ENCODE measurements around the gene ASAH2. TPM values are rescaled to one million over a fixed set of nuclear protein-coding genes. Genes with fewer than 3 reads are reported as not detected.

ASAH2 gene
- total and polyA plus RNA-seq, 2 donors (not counting 1 experiment from before 2014, with no cell fraction given): 0.25 to 0.44 TPM

DNA sequence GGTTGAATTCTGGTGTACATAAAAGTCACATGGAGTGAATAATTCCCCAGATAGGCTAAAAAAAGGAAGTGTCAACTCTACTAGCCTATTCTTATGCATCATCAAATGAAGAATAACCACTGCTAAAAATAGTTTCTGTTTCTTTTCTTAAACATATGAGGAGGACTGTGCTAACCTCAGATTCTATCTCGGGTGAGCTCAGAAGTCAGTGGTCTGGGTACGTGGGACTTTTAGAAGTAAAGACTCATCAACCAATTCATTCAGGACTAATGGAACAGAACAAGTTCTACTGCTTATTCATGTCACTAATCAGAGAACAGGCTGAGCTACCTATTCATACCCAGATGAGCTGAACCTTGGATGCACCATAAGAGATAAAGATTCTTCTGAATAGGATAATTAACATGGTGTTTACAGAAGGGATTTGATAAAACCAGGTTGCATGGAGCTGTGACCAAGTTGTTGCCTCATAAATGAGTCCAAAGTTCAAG, 9.5 kb upstream of the ASAH2 start:
- peak; percentile 97 for ATAC-seq (ENCODE audit: low read depth)
- POLR2A ChIA-PET: no interaction called here
- H3K79me2 ChIP-seq (ENCODE audit: control insufficient read depth, insufficient read depth, low read length): no peaks in the 10 kb centered on the region

DNA sequence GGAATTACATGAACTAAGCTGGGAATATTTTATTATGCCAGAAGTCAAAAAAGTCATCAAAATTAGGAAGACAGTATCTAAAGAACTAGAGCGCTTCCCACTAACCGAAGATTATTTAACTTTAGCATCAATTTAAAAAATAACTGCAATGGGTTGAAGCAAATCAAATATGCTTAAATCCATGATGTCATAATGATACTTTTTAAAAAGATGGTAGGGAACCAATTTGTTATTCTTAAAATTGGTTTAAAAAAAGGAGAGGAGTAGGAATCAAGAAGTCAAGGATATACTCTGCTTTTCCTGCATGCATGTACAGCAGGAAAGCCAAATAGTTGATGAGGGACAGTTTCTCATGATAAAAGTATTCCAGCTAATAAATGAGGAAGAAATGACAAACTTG, 3.2 kb upstream of the ASAH2 start:
- Histone ChIP-seq H3K9ac (ENCODE audit: low read length) (no peak overlapping the region), H4K20me1 (ENCODE audit: control insufficient read depth, insufficient read depth, low read length, poor library complexity, severe bottlenecking) (no peaks in the 10 kb centered on the region), H3K4me1 (ENCODE audit: control insufficient read depth in 2 of 2, insufficient read depth in 2 of 2, low read length in 2 of 2) (no peaks in the 10 kb centered on the region), H3K79me2 (ENCODE audit: control insufficient read depth, insufficient read depth, low read length) (no peaks in the 10 kb centered on the region), H3K27ac (ENCODE audit: low read length in 2 of 2) (no peak overlapping the region), H3K36me3 (replicated peaks in 1 of 2; ENCODE audit: control extremely low read depth in 1 of 2, control insufficient read depth in 1 of 2, extremely low read depth in 1 of 2, insufficient read depth in 2 of 2, low read length in 1 of 2) (no peaks in the 10 kb centered on the region), H3K9me3 (ENCODE audit: control extremely low read depth in 1 of 3, control insufficient read depth in 2 of 3, insufficient read depth in 1 of 3, low read length in 2 of 3) (no peaks in the 10 kb centered on the region), H3K4me2 (replicated peaks; ENCODE audit: low read depth, low read length, poor library complexity, severe bottlenecking) (no peak overlapping the region), H3K27me3 (replicated peaks in 1 of 4; ENCODE audit: control extremely low read depth in 1 of 4, control insufficient read depth in 3 of 4, insufficient read depth in 4 of 4, low read length in 3 of 4) (peaks cover 0 to 11% (median 5%) of the 10 kb centered on the region in 4 experiments), H3K4me3 (ENCODE audit: control extremely low read depth in 1 of 5, extremely low read depth in 1 of 5, insufficient read depth in 1 of 5, low read depth in 2 of 5, low read length in 4 of 5) (no peak overlapping the region), H2AFZ (ENCODE audit: insufficient read depth, low read depth, low read length, poor library complexity, severe bottlenecking) (no peak overlapping the region)
- Mint-ChIP-seq H3K27me3 (peaks cover 20% of the 10 kb centered on the region), H3K4me3 (no peak overlapping the region), H3K9me3 (ENCODE audit: insufficient read depth) (no peaks in the 10 kb centered on the region), H3K4me1 (no peaks in the 10 kb centered on the region), H3K27ac (no peak overlapping the region)
- DNase-seq: no peak
- POLR2A ChIA-PET: no interaction called here
- ATAC-seq (ENCODE audit: low read depth): no peak
- TF ChIP-seq, protein P1, sequence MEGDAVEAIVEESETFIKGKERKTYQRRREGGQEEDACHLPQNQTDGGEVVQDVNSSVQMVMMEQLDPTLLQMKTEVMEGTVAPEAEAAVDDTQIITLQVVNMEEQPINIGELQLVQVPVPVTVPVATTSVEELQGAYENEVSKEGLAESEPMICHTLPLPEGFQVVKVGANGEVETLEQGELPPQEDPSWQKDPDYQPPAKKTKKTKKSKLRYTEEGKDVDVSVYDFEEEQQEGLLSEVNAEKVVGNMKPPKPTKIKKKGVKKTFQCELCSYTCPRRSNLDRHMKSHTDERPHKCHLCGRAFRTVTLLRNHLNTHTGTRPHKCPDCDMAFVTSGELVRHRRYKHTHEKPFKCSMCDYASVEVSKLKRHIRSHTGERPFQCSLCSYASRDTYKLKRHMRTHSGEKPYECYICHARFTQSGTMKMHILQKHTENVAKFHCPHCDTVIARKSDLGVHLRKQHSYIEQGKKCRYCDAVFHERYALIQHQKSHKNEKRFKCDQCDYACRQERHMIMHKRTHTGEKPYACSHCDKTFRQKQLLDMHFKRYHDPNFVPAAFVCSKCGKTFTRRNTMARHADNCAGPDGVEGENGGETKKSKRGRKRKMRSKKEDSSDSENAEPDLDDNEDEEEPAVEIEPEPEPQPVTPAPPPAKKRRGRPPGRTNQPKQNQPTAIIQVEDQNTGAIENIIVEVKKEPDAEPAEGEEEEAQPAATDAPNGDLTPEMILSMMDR (IDR thresholded peaks at IDR 0.05): no peak
- no CpG with 5 or more reads among the region's 2 CpGs for WGBS (ENCODE audit: insufficient coverage)
- CTCF ChIA-PET: no interaction called here
- intact Hi-C loops (cut with micrococcal nuclease): no loop called here

More for the DNA sequence above, 9.5 kb upstream of the ASAH2 start:
- peaks cover 0 to 8% (median 1%) of the 10 kb centered on the region in 3 donors for H3K9me3 ChIP-seq (ENCODE audit: control extremely low read depth in 1 of 3, control insufficient read depth in 2 of 3, insufficient read depth in 1 of 3, low read length in 2 of 3)
- no peaks in the 10 kb centered on the region for H3K36me3 ChIP-seq (replicated peaks in 1 of 2; ENCODE audit: control extremely low read depth in 1 of 2, control insufficient read depth in 1 of 2, extremely low read depth in 1 of 2, insufficient read depth in 2 of 2, low read length in 1 of 2)
- peak overlapping the region in 1 of 5 experiments; percentile 34 for H3K4me3 ChIP-seq (ENCODE audit: control extremely low read depth in 1 of 5, extremely low read depth in 1 of 5, insufficient read depth in 1 of 5, low read depth in 2 of 5, low read length in 4 of 5)
- H3K4me3 Mint-ChIP-seq: peak overlapping the region; percentile 72
- intact Hi-C loops (cut with micrococcal nuclease): no loop called here
- WGBS (ENCODE audit: insufficient coverage): no CpG with 5 or more reads among the region's 2 CpGs
- H4K20me1 ChIP-seq (ENCODE audit: control insufficient read depth, insufficient read depth, low read length, poor library complexity, severe bottlenecking): no peaks in the 10 kb centered on the region
- no peak for TF ChIP-seq EZH2 (IDR thresholded peaks at IDR 0.05; ENCODE audit: borderline replicate concordance, insufficient read depth, low read depth, low read length, poor library complexity, severe bottlenecking)
- TF ChIP-seq, protein P1 (IDR thresholded peaks at IDR 0.05): no peak
- peak overlapping the region; percentile 65 for H3K4me2 ChIP-seq (replicated peaks; ENCODE audit: low read depth, low read length, poor library complexity, severe bottlenecking)
- H3K27ac ChIP-seq (ENCODE audit: low read length in 2 of 2): peak overlapping the region in 1 of 2 donors; percentile 48
- peaks cover 0 to 6% (median 5%) of the 10 kb centered on the region in 4 experiments for H3K27me3 ChIP-seq (replicated peaks in 1 of 4; ENCODE audit: control extremely low read depth in 1 of 4, control insufficient read depth in 3 of 4, insufficient read depth in 4 of 4, low read length in 3 of 4)
- CTCF ChIA-PET: interaction anchor here (1.0 to 3.8 kb wide), 4 partner anchors 14 to 157 kb away, joined by 3 to 21 read pairs (median 4); no protein-coding TSS in a partner anchor
- peaks cover 3% of the 10 kb centered on the region for H3K9me3 Mint-ChIP-seq (ENCODE audit: insufficient read depth)
- H2AFZ ChIP-seq (ENCODE audit: insufficient read depth, low read depth, low read length, poor library complexity, severe bottlenecking): no peak overlapping the region
- peak overlapping the region; percentile 21 for H3K27ac Mint-ChIP-seq
- H3K27me3 Mint-ChIP-seq: peaks cover 31% of the 10 kb centered on the region
- peaks cover 34% of the 10 kb centered on the region for H3K4me1 Mint-ChIP-seq
- H3K4me1 ChIP-seq (ENCODE audit: control insufficient read depth in 2 of 2, insufficient read depth in 2 of 2, low read length in 2 of 2): peaks cover 21 to 27% of the 10 kb centered on the region in 2 donors
- DNase-seq: peak; percentile 72
- H3K9ac ChIP-seq (ENCODE audit: low read length): peak overlapping the region; percentile 33

Measured in B cell (primary cell).